Heart left ventricle (tissue), 13 donors: ENCODE measurements around the gene LATS1.

ENCODE experiments used
- CTCF ChIP-seq, 12 donors: fragments of 200-600 bp; sonication (generic) in 4 of 12; IDR thresholded peaks; one replicate each; pipeline versions ENCODE4 v1.5.0 to v1.8.0; 2018 to 2022; ENCODE audit warnings: antibody characterized with exemption in 12 of 12, mild to moderate bottlenecking in 5 of 12
- POLR2A ChIP-seq, 2 donors: fragments of 450-650 bp; IDR thresholded peaks; one replicate each; pipeline ENCODE4 v1.6.1; 2017; ENCODE audit warnings: antibody characterized with exemption in 2 of 2, mild to moderate bottlenecking in 2 of 2, moderate library complexity in 2 of 2
- donor health status: ischemic (EF 13 %, LVEDD 7.1; RV severe dilation, severe dysfunction).
- donor health status: DM: no; HTN: yes; CAD: no.
- donor health status: DM: no; HTN: no; CAD: no.
- donor health status: ischemic (EF 25% LVEDD 6.9; RV normal size, moderate dysfunction).
- donor health status: ischemic (EF 25% LVEDD 5.7; RV mildly dilated, moderate dysfunction).
- donor health status: ischemic (EF 35%, LVEDD 5.7; RV mildly dilated, moderate dysfunction).
- donor health status: nonischemic (EF 11% LVEDD 7.7; RV severe dilation, severe dysfunction).
- donor health status: DM: yes; HTN: yes; CAD: no.
- donor health status: PGD.
- donor health status: ischemic (EF 29% LVEDD 5.4; RV normal size, mild dysfunction).
- donor health status: nonischemic (EF 23%, LVEDD 6.1; RV moderate dilation, normal function).

- peak in 1 of 2 donors; percentile 82 for TF ChIP-seq POLR2A (IDR thresholded peaks at IDR 0.05)
- peak in 4 of 12 donors; percentile 0 to 15 (median 8) for TF ChIP-seq CTCF (IDR thresholded peaks at IDR 0.05)
These were observed 69.5 kb downstream of the LATS1 start, which contains the start of gene KATNA1 for GRCh38 chr6:149648148-149649145.
